ENCODE measurements around the gene SSUH2. TPM values are rescaled to one million over a fixed set of nuclear protein-coding genes. Genes with fewer than 3 reads are reported as not detected.

Gene SSUH2
- total and polyA plus RNA-seq, 9 of the 15 experiments (the other 6 are each of a cell fraction or from before 2014, with no cell fraction given), result 0.04 to 0.17 (median 0.04) TPM; not detected in 6

GRCh38 chr3:8608791-8609467 is 35.7 kb downstream of the SSUH2 start:
- ATAC-seq (no peak), FAIRE-seq (no peak), DNase-seq (ENCODE audit: extremely low read depth in 1 of 4, low spot score in 3 of 4) (no peak)
- WGBS (ENCODE audit: insufficient coverage, low coverage, missing lambda C conversion rate), result 1% methylated on average over 10 of the region's 10 CpGs
- intact Hi-C loops (cut with micrococcal nuclease), result no loop called here
- ChIA-PET POLR2A (no interaction called here), CTCF (ENCODE audit: low intra/inter-chr PET ratio) (no interaction called here)
- Histone ChIP-seq H2AFZ (ENCODE audit: low read depth, low read length) (no peak overlapping the region), H4K20me1 (replicated peaks; ENCODE audit: control insufficient read depth, insufficient read depth, low read length) (no peaks in the 10 kb centered on the region), H3K36me3 (ENCODE audit: control insufficient read depth, insufficient read depth, low read length) (no peaks in the 10 kb centered on the region), H3K79me2 (ENCODE audit: control insufficient read depth, insufficient read depth, low read length) (no peaks in the 10 kb centered on the region), H3K27ac (ENCODE audit: extremely low read depth, low read depth, low read length) (no peak overlapping the region), H3K4me2 (ENCODE audit: insufficient read depth, low read length) (no peak overlapping the region), H3K4me3 (no peak overlapping the region), H3K4me1 (replicated peaks in 1 of 2; ENCODE audit: control insufficient read depth in 2 of 2, insufficient read depth in 2 of 2, low read length in 2 of 2) (no peaks in the 10 kb centered on the region), H3K9me1 (ENCODE audit: control insufficient read depth, insufficient read depth, low read length) (no peaks in the 10 kb centered on the region), H3K27me3 (ENCODE audit: control insufficient read depth in 2 of 2, insufficient read depth in 2 of 2, low read length in 2 of 2) (peaks cover 3 to 41% of the 10 kb centered on the region in 2 experiments; a peak in 3 of 5 replicates), H3K9ac (ENCODE audit: insufficient read depth in 1 of 2, low read depth in 2 of 2, low read length in 2 of 2) (no peak overlapping the region), H3K9me3 (replicated peaks; ENCODE audit: control insufficient read depth, insufficient read depth, low read depth, low read length) (no peaks in the 10 kb centered on the region)
- TF ChIP-seq ARID4B (CRISPR knock-in tag; IDR thresholded peaks at IDR 0.05) (no peak), KLF10 (CRISPR knock-in tag; IDR thresholded peaks at IDR 0.05) (no peak), HES1 (IDR thresholded peaks at IDR 0.05; ENCODE audit: low read depth) (no peak), CHCHD3 (CRISPR knock-in tag; IDR thresholded peaks at IDR 0.05) (no peak), ZNF785 (CRISPR knock-in tag; IDR thresholded peaks at IDR 0.05) (no peak), ZNF644 (tag; IDR thresholded peaks at IDR 0.05; ENCODE audit: low read depth) (no peak), ZNF76 (CRISPR knock-in tag; IDR thresholded peaks at IDR 0.05; ENCODE audit: borderline replicate concordance) (no peak), CBX1 (IDR thresholded peaks at IDR 0.05; ENCODE audit: low read depth) (no peak), ZNF165 (CRISPR knock-in tag; IDR thresholded peaks at IDR 0.05; ENCODE audit: borderline replicate concordance) (no peak), KLF1 (tag; IDR thresholded peaks at IDR 0.05) (no peak)
- in situ Hi-C loops (cut with MboI), result no loop called here
- BruUV-seq (replicated peaks), result no TSS peak

All from K562 (cell line).